HuH-7.5 (cell line): ENCODE measurements around the gene ARHGAP22.
"Not testable (repeated sequence)": the region's sequence is repeated elsewhere in the genome, so short reads cannot be mapped to it uniquely, and the experiment has no call there.

Experiments
- DNase-seq: peaks from one replicate; pipeline ENCODE4 v3.0.0; 2011; ENCODE audit warnings: low spot score

The ARHGAP22 gene

DNA sequence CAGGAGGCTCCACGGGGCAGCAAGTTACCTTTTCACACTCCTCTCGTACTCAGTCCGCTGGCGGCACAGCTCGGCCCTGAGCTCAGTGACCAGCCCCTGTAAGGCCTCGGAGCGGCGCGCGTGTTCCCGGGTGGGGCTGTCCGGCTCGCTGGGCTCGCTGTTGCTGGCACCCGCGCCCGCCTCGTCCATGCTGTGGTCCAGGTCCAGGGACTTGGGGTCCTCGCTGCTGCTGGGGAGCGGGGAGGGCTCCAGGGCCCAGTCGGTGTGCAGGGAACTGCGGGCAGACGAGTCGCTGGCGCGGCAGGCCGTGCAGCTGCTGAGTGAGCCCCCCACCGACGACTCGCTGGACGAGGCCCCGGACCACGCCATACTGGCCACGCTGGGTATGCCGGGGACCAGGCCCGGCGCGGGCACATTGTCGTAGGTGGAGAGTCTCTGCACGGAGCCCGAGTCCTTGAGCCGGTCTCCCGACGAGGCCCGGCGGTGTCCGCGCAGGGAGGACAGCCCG is 154.6 kb downstream of the ARHGAP22 start:
- DNase-seq = no peak

- DNase-seq = no peak
These were observed 155.2 kb downstream of the ARHGAP22 start for GRCh38 chr10:48449501-48450232.

- no peak for DNase-seq
These were observed 156.1 kb downstream of the ARHGAP22 start for GRCh38 chr10:48448796-48449195.

GRCh38 chr10:48447356-48448215 is 157.3 kb downstream of the ARHGAP22 start:
- DNase-seq = no peak

DNA sequence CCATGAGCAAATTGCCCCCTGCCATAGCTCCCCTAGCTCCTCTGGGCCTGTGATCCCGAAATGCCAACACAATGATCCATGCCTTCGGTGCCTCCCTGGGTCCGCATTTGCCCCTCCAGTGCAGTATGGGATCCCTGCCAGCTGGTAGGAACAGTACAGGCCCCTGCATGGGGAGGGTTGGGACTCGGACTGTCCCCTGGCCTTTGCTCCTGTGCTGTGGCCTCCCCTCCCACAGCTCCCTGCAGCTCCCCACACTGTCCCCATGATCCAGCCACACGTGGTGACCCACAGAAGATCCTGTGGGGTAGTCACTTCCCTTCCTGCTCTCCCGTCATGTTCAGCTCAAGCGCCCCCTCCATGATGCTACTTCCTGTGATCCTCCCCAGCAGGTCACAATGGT is 158.1 kb downstream of the ARHGAP22 start:
- no peak for DNase-seq

- no peak for DNase-seq
These were observed 158.9 kb downstream of the ARHGAP22 start for GRCh38 chr10:48445932-48446331.

DNA sequence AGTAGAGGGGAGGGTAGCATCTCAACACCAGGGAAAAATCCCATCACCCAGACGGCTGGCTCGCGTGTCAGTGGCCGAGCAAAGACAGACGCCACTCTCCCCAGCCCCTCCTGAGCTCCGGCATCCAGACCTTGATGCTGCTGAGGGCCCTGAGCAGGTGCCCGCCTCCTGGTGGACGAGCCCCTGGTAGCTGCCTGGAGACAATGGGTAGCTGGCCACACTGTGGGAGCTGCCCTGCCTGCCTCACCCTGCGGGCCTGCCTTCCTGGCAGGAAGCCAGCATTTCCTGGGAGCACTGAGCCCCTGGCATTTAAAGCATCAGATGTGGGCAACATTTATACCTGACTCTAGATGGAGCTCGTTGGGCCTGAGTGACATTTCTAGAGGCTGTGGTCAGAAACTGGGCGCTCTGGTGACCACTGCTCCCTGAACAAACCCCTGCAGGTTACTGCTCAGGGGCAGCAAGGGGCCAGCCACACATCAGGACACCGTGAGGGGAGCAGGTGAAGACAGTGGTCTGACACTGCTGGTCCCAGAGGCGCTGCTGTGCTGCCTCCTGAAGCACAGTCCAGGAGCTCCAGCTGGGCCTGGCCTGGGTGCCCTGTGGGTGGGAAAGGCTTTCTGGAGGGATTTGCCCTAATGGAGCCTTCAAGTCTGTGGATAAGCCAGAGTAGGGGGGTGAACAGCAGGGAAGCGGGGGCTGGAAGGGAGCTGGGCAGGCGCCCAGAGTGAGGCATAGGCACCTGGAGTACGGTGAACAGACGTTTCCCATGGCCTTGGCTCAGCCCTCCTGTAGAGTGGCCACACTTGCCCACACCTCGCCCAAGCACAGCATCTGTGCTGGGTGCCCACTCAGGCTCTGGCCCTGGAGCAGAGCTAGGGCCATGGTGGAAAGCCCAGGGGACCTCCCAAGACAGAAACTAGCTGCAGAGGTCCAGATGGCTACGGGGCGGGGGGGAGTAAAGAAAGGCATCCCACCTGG is 159.7 kb downstream of the ARHGAP22 start:
- no peak for DNase-seq

DNA sequence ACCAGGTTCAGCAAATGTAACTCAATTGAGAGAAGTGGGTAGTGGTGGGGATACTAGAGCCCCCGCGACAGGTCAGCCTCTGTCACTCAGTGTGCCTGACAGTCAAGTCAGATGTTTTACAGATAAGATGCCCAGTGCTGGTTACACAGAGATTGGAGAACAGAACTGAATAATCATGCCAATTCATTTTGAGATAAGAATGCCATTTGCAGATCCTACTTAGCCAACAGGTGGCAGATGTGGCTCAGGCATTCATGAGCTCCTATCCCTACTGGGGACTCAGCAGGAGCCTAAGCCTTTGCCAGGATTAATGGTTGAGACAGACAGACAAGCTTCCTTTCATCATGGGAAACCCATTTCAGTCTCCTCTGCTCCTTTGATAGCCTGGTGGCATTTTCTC is 160.6 kb downstream of the ARHGAP22 start:
- no peak for DNase-seq

- DNase-seq = no peak
These were observed 162.1 kb downstream of the ARHGAP22 start for GRCh38 chr10:48442809-48443177.

DNA sequence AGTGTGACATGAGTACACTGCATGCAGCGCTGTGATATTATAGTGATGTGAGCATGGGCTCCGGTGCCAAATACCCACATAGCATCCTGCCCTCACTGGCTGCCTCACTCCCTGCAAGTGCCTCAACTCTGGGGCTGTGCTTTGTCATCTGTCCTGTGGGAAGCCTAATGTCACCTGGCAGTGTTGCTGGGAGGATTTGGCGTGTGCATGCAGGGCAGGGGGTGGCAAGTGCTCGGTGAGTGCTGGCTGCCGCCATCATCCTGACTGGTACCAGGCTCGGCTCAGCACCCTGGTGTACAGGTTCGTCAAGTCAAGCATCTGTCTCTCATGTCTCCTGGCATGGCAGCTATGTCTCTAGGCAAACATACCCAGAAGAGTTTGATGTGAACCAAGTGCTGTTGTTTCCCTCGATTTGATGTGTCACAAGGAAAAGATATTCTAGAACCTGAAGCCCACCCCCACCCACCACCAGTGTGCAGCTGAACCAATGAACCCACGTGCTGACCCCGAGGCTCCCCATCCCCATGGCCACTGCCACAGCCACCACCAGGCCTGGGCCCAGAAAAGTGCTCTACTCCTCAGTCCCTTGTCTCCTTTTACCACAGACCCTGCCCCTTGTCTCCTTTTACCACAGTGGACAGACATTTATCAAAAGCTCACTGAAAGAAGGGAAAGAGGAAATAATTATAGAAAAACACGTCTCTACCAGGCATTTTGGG is 162.6 kb downstream of the ARHGAP22 start:
- no peak for DNase-seq

- no peak for DNase-seq
These were observed 164.1 kb downstream of the ARHGAP22 start for GRCh38 chr10:48440771-48441170.

- no peak for DNase-seq
These were observed 165.3 kb downstream of the ARHGAP22 start for GRCh38 chr10:48439581-48440041.

GRCh38 chr10:48439031-48439430 is 165.8 kb downstream of the ARHGAP22 start:
- no peak for DNase-seq

GRCh38 chr10:48437546-48437945 is 167.3 kb downstream of the ARHGAP22 start:
- no peak for DNase-seq

- no peak for DNase-seq
These were observed 173.0 kb downstream of the ARHGAP22 start for GRCh38 chr10:48431871-48432270.

DNA sequence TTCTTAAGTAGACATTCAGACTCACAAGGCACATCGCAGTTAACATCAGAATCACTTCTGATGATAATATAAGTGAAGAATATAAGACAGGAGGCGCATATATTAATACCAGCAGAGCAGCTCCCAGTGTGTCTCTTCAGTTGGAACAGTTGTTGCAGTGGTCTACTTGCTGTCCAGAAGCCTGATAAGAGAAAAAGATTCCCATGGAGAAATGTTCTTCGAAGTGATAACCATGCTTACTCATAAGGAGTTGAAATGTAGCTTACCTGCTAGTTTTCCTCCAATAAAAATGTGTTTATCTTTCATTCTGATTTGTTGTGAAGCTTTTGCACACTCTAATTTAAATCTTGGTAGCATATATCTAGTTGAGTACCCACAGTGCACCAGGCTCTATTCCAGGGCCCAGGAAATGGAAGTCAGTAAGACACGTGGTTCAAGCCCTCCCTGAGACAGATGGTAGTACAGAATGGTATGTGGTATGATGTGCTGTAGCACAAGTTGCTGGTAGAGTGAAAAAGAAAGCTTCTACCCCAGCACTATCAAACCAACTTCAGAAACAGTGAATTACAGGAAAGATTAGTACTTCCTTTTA is 174.4 kb downstream of the ARHGAP22 start:
- DNase-seq = no peak

DNA sequence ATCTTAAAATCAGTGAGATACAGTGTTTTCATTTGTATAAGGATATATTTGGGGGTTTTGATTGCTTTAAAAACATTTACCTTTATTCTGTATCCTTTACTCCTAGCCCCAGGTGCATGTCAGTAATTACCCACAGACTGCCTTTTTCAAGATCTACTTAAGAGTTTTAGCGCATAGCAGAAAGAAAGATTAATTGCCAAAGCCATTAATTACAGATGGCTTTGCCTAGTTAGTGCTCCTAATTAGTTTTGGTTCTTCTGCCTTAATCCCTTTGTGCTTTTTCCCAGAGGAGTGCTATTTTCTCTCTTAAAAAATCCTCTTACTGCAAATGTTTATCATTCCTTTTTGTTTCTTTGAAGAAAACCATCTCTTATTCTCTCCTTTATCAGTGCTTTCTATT is 175.6 kb downstream of the ARHGAP22 start:
- no peak for DNase-seq

GRCh38 chr10:48428896-48429295 is 176.0 kb downstream of the ARHGAP22 start:
- DNase-seq = no peak

DNA sequence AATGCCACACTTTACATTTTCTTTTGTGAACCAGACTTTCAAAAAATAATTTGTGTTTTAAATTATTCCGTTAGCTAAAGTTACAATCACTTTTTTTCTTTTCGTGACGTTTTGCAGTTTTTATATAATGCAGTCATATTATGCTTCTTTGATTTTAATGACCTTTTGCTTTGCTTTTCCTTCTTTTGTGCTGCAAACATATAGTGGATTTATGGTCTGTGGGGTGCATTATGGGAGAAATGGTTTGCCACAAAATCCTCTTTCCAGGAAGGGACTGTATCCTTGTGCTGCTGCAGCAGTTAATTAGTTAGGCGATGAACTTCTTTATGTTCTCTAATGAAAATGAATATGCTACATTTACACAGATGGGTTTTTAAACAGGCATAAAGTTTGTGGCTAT is 181.0 kb downstream of the ARHGAP22 start:
- no peak for DNase-seq

DNA sequence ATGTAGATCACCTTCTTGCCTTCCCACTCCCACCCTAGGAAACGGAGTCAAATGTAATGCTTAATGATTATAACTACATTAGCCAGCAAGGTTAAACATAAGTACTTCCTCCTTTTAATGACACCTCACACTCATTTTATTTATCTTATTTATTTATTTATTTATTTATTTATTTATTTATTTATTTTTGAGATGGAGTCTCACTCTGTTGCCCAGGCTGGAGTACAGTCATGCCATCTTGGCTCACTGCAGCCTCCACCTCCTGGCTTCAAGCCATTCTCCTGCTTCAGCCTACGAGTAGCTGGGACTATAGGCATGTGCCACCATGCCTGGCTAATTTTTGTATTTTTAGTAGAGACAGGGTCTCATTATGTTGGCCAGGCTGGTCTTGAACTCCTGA is 183.0 kb downstream of the ARHGAP22 start:
- DNase-seq = not testable (repeated sequence)

DNA sequence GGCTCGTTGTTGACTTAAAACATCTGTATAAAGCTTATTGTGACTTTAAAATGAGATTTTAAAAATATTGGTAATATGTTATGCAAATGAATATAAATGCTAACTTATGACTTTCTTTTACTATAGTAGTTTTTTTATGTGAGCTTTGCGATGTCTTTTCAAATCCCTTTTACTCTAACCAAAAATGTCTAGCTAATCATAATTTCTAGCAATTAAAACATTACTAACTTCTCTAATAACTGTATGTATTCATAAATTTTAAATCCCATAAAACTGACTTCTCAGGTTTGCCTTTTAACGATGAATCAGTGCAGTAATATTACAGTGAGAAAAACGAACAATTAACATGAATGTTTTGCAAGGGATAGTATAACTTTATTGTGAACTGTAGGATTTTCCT is 185.2 kb downstream of the ARHGAP22 start:
- DNase-seq = no peak
